NCI-H2196 treated with DMSO at 0.1 percent for 48 hours (cell line): ENCODE results near the gene GRIPAP1.
"Not testable (repeated sequence)": the region's sequence is repeated elsewhere in the genome, so short reads cannot be mapped to it uniquely, and the experiment has no call there.

Experiments
- DNase-seq: peaks from one replicate; lab custom pipeline; 2025; ENCODE audit not compliant: unreplicated experiment; lab: John Stamatoyannopoulos, UW

The GRIPAP1 gene

DNA sequence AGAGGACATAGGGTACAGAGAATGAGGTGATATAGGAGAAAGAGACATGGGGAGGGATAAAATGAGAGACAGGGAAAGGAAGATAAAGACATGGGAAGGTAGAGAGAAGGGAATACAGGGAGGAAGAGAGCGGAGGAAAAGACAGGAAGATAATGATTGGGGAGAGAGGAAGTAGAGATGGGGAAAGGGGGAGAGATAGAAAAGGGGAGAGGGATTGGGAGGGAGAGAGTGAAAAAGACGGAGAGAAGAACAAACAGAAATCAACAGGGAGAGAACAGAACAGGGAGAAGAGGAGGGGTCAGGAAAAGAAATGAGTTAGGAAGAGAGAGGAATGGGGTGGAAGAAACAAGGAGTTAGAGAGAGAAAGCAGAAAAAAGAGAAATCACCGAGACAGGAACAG lies 4.6 kb downstream of the GRIPAP1 start:
- DNase-seq = no peak

DNA sequence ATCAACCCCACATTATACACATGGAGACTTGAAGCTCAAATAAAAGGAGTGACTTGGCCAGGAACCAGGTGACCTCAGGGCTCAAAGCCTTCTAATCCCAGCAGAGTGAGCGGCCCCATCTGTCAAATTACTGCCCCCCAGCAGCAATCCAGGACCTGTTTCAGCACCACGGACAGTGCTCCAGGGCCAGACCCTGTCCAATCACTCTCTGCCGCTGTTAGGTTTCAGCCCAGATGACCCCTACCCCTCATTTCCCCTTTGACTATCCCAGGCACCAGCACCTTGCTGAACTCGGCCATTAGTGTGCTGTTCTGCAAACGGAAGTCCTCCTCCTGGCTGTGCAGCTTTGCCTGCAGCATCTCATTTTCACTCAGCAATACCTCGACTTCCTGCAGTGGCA lies 5.1 kb downstream of the GRIPAP1 start:
- no peak for DNase-seq

DNA sequence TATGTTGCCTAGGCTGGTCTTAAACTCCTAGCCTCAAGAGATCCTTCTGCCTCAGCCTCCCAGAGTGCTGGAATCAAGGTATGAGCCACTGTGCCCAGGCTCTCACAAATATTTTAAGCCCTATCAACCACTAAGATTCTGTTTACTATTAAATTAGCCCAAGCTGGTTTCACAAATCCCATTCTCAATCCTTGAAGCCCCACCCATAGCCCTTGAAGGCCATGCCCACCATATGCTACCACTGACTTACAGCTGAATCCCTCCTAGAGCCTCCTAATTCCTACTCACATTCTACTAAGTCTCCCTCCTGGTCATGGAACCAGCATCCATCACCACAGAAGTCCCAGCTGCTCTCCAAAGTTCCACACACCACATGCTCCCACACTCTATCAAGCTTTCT lies 9.7 kb downstream of the GRIPAP1 start:
- no peak for DNase-seq

DNA sequence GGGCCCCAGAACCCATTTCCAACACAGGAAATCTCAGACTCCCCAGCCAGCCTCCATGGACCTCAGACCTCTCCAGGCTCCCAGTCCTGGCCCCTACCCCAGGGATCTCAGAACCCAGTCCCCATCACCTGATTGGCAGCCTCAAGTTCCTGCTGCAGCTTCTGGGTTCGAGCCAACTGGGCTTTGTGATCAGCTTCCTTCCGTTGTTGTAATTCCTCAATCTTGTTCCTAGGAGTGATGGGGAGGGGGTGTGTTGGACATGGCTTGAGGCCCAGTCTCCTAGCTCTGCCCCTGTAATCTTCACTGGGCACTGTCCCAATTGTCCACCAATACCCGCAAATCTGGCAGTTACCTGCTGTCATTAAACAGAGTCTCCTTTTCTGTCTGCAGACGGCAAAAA lies 12.6 kb downstream of the GRIPAP1 start:
- DNase-seq = no peak

DNA sequence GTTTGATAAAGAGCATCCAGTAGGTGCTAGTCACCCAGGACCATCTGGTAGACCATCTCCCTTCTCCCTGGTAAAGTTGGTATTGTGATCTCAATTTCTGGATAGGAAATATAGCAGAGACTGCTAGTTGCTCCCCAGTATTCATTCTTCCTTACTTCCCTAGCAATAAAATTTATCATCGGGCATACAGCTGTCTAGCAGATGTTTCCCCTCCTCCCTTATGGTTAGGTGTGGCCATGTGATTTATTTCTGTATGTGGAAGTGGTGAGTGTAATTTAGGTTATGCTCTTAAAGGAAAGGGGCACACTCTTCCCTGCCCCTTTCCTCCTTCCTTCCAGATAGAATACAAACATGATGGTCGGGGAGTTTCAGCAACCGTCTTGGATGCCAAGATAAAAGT lies 18.2 kb downstream of the GRIPAP1 start:
- DNase-seq = no peak

DNA sequence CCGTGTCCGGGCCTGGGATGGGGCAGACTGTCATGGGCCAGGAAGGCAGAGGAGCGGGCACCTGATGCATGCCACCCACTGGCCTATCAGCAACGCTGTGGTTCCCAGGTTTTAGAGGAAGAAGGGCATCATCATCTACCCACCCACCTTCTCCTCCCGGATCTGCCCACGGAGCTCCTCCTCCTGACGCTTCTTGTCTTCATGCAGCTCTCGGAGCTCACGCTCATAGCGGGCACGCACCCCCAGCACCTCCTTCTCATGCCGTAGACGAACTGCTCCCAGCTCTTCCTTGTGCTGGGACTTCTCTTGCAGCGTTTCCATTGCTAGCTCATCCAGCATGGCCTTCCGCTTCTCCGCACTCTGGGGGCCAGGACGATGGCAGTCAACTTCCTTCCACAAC lies 19.0 kb downstream of the GRIPAP1 start:
- DNase-seq = no peak

DNA sequence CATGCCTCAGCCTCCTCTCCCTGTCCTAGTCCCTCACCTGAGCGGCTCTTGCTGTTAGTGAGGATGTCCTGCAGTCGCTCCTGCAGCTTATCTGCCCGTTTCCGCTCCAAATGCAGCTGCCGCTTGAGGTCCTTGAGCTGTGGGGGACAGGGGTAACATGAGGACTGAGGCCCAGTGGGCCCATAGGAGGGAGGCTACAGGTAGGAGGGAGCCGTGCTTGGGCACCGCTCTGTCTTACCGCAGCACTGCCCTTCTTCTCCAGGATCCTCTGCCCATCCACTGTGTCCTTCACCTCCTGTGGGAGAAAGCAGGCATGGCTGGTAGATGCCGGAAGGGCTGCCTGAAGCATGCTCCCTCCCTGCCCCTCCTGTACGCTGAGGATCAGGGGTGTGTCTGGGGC lies 20.9 kb downstream of the GRIPAP1 start:
- DNase-seq = no peak

DNA sequence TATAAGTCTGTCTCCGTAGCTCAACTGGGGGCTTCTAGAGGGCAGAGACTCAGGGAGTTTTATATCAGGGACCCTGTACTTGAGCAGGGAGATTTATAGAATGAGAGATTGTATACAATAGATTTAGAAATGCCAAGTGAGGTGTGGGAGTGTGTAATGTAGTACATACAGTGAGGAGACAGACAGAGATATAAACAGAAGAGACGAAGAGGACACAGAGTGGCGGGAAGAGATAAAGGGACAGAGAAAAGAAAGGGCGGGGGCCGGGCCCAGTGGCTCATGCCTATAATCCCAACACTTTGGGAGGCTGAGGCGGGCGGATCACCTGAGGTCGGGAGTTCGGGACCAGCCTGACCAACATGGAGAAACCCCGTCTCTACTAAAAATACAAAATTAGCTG lies 21.7 kb downstream of the GRIPAP1 start:
- DNase-seq = not testable (repeated sequence)

DNA sequence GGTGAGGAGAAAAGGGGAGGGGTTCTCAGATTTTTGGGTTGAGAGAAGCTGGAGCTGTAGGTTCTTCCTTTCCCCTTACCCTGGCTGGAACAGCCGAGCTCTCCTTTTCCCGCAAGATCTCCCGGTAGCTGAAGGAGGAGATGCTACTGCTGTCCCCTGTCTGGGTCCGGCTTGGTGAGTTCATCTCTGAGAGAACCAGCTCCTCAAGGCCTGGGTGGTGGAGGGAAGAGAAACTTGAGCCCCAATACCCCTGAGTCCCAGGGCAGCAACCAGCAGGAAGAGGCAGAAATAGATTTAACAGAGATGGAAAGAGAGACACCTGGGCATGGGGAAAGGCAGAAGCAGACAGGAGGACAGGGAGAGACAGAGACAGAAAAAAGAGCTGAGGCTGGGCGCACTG lies 23.8 kb downstream of the GRIPAP1 start:
- DNase-seq = no peak

DNA sequence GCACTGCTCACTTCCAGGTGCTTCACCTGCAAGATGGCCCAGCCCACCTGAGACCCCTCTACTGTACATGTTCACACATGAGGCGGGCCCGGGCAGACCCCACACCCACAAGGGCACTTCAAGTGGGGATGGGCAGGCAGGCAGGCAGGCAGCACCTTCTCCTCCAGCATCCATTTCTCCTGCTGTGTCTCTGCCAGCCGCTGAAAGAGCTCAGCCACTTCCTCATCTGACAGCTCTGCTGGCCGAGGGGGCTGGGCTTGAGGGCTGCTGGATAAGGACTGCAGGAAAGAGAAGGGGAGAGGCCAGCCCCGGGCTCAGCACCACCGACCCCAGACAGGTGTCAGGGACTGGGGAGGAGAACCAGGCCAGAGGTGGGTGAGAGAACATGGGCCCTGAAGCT lies 26.0 kb downstream of the GRIPAP1 start:
- DNase-seq = no peak

DNA sequence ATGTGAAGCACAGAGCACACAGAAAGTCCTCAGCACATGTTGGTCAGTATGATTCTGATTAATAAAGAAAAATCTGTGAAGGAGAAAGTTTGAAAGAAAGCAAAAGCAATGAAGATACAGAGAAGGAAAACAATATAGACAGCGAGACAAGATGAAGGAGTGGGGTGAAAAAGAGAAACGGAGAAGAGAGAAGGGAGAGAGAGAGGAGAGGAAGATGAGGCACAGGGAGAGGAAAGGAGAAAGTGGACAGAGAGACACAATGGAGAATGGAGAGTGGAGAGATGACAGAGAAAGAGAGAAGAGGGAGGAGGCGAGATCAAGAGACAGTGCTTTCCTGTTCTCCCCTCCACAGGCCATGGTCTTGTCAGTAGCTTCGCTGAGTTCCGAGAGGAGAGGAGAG lies 26.5 kb downstream of the GRIPAP1 start:
- DNase-seq = no peak

DNA sequence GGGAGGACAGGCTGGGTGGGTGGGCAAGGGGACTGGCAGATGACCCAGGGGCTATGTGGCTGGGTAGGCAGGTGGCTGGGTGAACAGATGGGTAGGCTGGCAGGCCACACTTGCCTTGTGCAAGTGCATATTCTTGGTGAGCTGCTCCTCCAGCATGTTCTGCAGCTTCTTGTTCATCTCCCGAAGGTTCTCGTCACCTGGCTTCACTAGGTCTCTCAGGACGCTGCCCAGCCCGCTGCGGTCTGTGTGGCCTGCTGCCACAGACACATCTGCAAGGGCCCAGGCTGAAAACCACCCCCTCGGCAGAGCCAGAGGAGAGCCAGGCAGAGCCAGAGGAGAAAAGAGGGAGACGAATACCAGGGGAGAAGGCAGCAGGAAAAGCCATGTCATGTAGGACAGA lies 27.0 kb downstream of the GRIPAP1 start:
- no peak for DNase-seq

DNA sequence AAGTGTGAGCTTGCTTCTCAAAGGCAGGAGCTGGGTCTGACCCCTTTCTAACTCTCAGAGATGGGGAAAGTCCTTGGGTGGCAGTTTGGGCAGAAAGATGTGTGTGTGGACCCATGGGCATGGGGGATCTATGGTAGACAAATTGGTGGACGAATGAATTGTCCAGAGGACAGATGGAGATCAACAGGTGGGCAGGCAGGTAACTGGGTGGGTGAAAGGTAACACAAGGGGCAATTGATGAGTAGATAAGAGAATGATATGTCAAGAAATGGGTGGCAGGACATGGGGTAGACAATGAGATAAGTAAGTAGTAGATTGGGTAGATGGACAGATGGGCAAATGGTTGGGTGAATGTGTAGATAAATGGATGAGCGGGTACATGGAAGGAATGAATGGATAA lies 27.5 kb downstream of the GRIPAP1 start:
- no peak for DNase-seq

DNA sequence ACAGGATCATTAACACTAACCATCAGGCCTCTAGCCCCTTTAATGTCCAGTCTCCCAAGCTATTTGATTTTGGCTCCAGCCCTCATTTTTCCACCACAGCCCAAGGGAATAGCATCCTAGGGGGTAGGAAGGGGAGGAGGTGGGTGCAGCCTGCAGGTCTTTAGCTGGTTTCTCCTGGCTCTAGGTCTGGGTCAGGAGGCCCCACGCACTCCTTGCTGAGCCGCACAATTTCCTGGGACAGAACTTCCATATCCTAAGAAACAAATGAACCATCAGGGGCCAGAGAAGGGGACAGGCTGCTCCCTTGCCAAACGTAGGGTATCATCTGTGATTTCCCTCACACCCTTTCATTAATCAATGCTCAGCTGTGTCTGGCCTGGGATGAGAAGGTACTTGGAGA lies 28.0 kb downstream of the GRIPAP1 start:
- no peak for DNase-seq

DNA sequence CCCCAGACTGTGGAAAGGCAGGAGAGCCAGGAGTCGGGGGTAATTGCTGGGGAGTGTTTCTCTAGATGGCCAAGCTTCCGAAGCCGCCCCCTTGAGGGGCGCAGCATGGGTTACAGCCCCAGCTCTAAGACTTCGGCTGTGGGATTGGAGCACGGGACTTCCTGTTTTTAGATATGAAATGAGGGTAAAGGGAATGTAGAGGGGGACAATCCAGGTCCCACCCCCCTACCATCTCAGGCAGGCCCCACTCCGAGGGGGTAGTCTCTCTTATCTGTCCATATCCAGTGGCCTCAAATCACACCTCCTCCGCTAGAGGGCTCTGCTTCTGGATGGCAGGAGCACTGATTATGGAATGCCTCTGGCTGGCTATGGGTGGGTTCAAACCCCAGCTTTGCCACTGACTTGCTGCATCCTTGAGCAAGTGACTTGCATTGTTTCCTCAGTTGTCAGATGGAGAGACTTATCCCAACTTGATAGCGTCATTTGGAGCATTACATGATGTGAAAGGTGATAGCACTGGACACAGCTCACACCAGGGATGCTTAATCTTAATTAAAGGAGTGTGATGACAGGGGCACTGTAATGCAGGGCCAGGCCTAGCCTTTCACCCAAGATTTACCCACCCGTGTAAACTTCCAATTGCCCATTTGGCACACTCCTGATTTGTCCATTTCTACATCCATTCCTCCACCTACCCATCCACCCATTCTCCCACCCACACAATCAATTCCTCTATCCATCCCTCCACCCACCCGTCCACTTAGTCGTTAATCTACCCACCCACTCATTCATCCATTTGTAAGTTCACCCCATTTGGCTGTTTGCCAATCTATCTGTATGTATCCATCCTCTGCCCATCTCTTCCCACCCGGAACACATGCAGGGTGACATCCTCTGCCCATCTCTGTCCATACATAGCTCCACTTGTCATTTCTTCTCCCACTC lies 29.6 kb downstream of the GRIPAP1 start:
- no peak for DNase-seq

DNA sequence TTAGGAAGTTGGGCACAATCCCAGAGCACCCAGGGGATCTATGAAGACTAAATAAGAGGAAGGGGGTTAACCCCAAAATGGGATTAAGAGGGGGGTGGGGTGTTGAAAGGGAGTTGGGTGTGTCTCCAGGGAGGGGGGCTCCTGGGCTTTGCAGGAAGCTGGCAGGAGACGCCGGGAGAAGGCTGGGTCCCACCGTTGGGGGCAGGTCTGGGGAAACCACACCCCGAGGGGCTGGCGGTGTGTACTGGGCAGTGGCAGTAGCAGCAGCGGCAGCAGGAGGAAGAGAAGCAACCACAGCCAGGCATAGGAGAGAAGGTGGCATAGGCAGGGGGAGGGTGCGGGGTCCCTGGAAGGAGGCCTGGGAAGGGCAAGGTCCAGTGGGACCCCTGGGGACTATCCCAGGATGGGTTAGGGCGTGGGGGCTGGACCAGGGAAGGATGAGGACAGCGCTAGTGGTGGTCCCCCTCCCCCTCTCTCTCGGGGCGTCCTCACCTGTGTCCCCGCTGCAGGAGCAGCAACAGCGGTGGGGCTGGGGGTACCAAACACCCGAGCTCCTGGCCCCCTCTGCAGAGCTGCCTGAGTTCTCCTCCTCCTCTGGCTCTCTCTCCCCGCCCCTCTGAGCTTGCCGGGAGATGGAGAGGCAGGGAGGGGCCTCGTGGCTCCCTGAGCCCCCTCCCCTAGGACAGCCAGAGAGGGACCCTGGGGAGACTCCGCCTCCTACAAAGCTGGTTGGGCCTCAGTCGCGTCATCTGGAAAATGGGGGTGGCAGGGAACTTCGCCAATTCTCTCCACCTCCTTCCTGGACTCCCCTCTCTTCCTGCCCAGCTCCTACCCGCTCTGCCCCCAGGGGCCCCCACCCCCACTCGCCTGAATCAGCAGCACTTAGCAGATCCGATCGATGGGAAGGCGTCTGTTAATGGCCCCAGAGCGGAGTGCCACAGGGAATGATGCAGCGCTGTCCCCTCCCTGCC lies 30.5 kb downstream of the GRIPAP1 start, which contains the start of gene KCND1:
KCND1 (minus strand) TSS at position 596 of the 971 bp plus-strand sequence. CDS start 1,573 bp downstream, outside the sequence.
- no peak for DNase-seq

DNA sequence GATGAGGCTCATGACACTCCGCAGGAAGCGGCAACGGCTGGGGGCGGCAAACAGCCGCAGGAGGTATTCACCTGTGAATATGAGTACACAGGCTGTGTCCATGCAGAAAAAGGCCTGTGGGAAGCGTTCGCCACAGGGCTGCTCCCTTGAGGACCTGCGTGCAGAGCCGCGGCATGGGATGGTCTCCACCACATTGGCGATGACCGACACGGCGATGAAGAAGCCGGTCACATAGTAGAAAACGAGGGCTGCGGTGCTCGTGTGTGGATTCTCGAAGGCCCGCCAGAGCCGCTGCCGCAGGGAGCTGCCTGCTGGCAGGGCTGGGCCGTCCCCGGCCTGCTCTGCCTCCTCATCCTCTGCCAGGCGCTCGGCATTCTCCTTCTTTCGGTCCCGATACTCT lies 32.6 kb downstream of the GRIPAP1 start:
- no peak for DNase-seq

DNA sequence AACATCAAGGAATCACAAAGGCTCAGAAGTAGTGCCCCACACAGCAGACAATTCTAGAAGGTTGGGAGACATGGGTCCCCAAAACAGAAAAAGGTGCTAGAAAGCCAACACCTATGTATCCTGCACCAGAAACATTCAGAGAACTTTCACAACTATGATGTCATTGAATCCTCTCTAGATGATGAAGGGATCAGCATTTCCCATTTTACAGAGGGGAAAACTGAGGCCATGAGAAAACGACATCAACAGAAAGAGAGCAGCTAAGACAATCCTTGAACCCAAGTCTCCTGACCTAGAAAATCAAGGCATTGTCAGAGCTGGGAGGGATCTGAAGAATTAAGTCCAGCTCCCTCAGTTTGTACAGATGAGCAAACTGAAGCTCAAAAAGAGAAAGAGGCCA lies 33.7 kb downstream of the GRIPAP1 start:
- DNase-seq = no peak

DNA sequence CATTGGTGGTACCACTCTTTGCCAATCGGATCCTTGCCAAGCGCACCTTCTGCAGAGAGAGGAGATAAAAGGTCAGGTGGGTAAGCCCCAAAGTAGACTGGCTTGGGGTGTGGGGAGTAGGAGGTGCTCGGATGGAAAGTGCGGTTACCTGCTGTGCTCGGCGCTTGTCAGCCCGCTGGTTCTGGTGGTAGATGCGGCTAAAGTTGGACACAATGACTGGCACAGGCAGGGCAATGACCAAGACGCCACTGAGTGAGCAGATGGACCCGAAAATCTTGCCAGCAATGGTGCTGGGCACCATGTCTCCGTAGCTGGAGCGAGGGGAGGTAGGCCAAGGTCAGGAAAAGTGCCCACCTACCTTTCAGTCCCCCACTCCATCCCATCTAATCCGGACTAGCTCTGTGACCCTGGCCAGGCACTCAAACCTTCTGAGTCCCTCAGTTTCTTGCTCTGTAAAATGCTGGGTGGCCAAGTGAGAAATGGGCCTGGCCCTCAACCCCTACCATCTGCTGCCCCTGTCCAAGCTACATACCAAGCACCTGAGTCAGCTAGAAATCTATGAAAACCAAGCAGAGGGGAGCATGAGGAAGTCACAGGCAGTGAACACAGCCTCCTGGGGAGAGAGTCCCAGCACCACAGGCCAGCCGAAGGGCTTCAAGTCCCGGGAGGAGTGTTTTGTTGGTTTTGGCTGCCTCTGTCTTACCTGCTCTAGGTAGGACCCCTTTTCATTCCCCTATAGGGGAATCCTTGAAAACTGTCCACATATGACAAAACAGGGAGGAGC lies 35.1 kb downstream of the GRIPAP1 start:
- no peak for DNase-seq

DNA sequence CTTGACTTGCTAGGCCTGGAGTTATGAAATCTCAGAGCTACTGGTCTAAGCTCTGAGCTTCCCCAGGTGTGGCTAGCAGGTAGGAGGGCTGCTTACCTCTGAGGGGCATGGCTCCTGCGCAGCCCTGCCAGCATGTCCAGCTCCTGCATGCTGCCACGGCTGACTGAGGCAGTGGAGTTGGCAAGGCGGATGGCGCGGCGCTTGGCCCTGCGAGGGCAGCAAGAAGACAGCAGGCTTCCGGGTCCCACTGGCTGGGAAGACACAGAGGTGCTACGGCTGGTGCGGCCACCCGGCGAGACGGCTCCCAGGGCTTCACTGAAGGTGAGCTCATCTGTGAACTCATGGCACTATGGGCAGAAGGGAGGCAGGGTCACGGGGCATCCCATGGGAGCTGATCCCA lies 36.1 kb downstream of the GRIPAP1 start:
- DNase-seq = no peak

DNA sequence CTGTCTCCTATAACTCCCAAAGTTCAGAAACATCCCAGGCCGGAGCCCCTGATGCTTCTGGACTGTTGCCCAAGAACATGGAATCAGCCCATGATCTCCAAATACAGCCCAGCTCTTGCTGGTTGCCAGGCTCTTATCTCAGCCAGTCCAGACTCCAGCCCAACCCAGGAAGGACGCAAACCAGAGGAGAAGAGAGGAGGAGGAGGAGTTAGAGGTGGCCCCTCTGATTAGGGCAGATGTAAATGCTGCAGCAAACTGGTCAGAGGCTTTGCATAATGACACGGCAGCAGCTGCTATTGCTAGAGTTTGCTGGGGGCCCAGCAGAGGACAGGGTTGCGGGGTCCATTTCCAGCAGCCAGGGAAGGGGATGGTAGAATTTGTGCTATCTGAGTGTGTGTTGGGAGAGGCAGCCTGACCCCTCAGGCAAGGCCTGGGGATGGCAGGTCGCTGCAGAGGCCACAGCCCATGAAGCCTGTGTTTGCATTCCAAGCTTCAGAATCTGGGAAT lies 40.4 kb downstream of the GRIPAP1 start:
- no peak for DNase-seq
